LNCAP (cell line): Measurements from ENCODE around the gene OXLD1.

Experiments
- CTCF ChIP-seq: fragments of 450-650 bp; IDR thresholded peaks from 2 replicates; pipeline ENCODE4 v1.5.1; 2017; ENCODE audit warnings: mild to moderate bottlenecking

Gene OXLD1

GRCh38 chr17:81644496-81644895, 21.9 kb downstream of the OXLD1 start:
- no peak for TF ChIP-seq CTCF

GRCh38 chr17:81641825-81642489, 24.4 kb downstream of the OXLD1 start:
- no peak for TF ChIP-seq CTCF

GRCh38 chr17:81640011-81640410, 26.4 kb downstream of the OXLD1 start:
- no peak for TF ChIP-seq CTCF

GRCh38 chr17:81638683-81639082, 27.7 kb downstream of the OXLD1 start:
- no peak for TF ChIP-seq CTCF

- TF ChIP-seq CTCF = no peak
Measured at GRCh38 chr17:81636505-81637288, 29.7 kb downstream of the OXLD1 start, which contains the start of the genes NPLOC4 and TSPAN10. NPLOC4 (minus strand) TSS chr17:81637112; CDS start chr17:81636930, 182 bp downstream. TSPAN10 (plus strand) TSS chr17:81637196; CDS start chr17:81642413, 5,217 bp downstream.

- TF ChIP-seq CTCF = no peak
Measured at GRCh38 chr17:81635973-81636504, 30.4 kb downstream of the OXLD1 start.

GRCh38 chr17:81635431-81635830, 31.0 kb downstream of the OXLD1 start:
- TF ChIP-seq CTCF = no peak
